NT2/D1 (cell line): ENCODE data around the gene MZT2B.
A peak's percentile ranks its signal among the peaks of the same experiment; 100 is the strongest.
"Not testable (repeated sequence)": the region's sequence is repeated elsewhere in the genome, so short reads cannot be mapped to it uniquely, and the experiment has no call there.

Source experiments
- DNase-seq: peaks from one replicate; pipeline ENCODE4 v3.0.0-alpha.2; 2011; ENCODE audit warnings: low read depth, low spot score
- H3K27me3 ChIP-seq: 2 replicates; pipeline ENCODE4 v1.6.0; 2011; ENCODE audit warnings: mild to moderate bottlenecking; ENCODE audit not compliant: insufficient read length, insufficient read depth
- H3K36me3 ChIP-seq: 2 replicates; pipeline ENCODE4 v1.6.1; 2011; ENCODE audit warnings: mild to moderate bottlenecking, low read length, mixed read lengths; ENCODE audit not compliant: insufficient read depth, insufficient read length
- H3K4me1 ChIP-seq: 2 replicates; pipeline ENCODE4 v1.5.1; 2011; ENCODE audit not compliant: insufficient read depth, insufficient read length
- H3K4me3 ChIP-seq: 2 replicates; pipeline ENCODE4 v1.5.1; 2011; ENCODE audit warnings: low read depth; ENCODE audit not compliant: insufficient read length
- H3K9ac ChIP-seq: 2 replicates; pipeline ENCODE4 v1.6.0; 2011; ENCODE audit warnings: low read depth; ENCODE audit not compliant: insufficient read length
- H3K9me3 ChIP-seq: 2 replicates; pipeline ENCODE4 v1.5.1; 2011; ENCODE audit warnings: mild to moderate bottlenecking, low read length; ENCODE audit not compliant: insufficient read depth
- SUZ12 ChIP-seq: IDR thresholded peaks from 2 replicates; pipeline ENCODE4 v1.6.1; 2011; ENCODE audit not compliant: insufficient read length, insufficient read depth; ENCODE audit errors: extremely low read depth
- YY1 ChIP-seq: IDR thresholded peaks from 2 replicates; pipeline ENCODE4 v1.6.1; 2011; ENCODE audit not compliant: insufficient read length, insufficient read depth
- ZNF274 ChIP-seq: IDR thresholded peaks from 2 replicates; pipeline ENCODE4 v1.6.1; 2011; ENCODE audit warnings: mild to moderate bottlenecking, low read depth, low read length

MZT2B gene

DNA sequence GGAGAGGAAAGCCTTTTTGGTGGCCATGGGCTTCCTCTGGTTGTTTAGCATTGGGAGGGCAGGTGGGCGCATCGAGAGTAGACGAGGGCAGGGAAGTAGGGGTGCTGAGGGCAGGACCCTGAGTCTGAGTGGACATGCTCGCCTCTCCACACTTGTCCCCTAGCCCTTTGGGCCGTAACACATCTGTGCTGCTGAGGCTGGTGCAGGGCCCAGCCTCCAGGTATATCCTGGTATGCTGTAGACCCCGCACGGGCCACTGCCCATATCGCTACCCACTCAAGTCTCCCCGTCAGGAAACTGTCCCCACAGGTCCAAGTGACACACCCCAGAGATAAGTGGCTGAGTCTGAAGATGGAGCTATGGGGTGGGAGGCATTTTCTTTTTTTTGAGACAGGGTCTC lies 23.4 kb upstream of the MZT2B start:
- no peak overlapping the region for H3K9ac ChIP-seq
- no peaks in the 10 kb centered on the region for H3K9me3 ChIP-seq
- no peaks in the 10 kb centered on the region for H3K27me3 ChIP-seq
- H3K4me1 ChIP-seq, result peaks cover 2% of the 10 kb centered on the region
- H3K4me3 ChIP-seq, result no peak overlapping the region
- peaks cover 73% of the 10 kb centered on the region for H3K36me3 ChIP-seq
- TF ChIP-seq YY1 (no peak), SUZ12 (no peak)
- DNase-seq, result no peak

DNA sequence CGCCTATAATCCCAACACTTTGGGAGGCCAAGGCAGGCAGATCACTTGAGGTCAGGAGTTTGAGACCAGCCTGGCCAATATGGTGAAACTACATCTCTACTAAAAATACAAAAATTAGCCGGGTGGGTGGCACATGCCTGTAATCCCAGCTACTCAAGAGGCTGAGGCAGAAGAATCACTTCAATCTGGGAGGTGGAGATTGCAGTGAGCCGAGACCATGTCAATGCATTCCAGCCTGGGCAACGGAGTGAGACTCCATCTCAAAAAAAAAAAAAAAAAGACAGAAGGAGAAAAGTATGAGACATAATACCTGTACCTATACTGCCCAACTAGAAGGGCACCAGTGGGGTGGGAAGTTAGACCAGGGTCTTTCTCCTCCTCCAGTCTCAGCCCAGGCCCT lies 22.7 kb upstream of the MZT2B start:
- not testable (repeated sequence) for H3K4me3 ChIP-seq, H3K27me3 ChIP-seq, DNase-seq, H3K4me1 ChIP-seq, H3K9ac ChIP-seq, H3K9me3 ChIP-seq
- peaks cover 73% of the 10 kb centered on the region for H3K36me3 ChIP-seq

DNA sequence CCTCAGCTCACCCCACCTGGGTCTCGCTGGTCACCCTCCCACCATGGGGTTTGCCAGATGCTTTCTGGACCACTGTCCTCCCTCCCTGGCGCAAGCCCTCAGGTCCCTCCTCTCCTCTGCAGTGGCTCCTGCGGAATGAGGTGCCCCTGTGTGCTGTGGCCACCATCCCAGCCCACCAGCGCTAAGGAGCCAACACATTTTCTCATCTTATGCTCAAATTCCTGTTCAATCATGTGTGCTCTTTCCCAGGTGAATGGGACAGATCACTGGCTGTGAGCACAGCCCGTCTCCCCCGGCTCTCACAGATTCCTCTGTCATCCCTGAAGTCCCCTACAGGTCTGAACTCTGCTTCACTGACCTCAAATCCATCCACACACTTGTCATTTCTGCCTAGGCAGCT lies 21.9 kb upstream of the MZT2B start:
- Histone ChIP-seq H3K9ac (no peak overlapping the region), H3K4me1 (peaks cover 2% of the 10 kb centered on the region), H3K36me3 (peaks cover 71% of the 10 kb centered on the region), H3K4me3 (no peak overlapping the region), H3K9me3 (no peaks in the 10 kb centered on the region), H3K27me3 (no peaks in the 10 kb centered on the region)
- TF ChIP-seq SUZ12 (no peak), ZNF274 (no peak), YY1 (no peak)
- DNase-seq, result no peak

DNA sequence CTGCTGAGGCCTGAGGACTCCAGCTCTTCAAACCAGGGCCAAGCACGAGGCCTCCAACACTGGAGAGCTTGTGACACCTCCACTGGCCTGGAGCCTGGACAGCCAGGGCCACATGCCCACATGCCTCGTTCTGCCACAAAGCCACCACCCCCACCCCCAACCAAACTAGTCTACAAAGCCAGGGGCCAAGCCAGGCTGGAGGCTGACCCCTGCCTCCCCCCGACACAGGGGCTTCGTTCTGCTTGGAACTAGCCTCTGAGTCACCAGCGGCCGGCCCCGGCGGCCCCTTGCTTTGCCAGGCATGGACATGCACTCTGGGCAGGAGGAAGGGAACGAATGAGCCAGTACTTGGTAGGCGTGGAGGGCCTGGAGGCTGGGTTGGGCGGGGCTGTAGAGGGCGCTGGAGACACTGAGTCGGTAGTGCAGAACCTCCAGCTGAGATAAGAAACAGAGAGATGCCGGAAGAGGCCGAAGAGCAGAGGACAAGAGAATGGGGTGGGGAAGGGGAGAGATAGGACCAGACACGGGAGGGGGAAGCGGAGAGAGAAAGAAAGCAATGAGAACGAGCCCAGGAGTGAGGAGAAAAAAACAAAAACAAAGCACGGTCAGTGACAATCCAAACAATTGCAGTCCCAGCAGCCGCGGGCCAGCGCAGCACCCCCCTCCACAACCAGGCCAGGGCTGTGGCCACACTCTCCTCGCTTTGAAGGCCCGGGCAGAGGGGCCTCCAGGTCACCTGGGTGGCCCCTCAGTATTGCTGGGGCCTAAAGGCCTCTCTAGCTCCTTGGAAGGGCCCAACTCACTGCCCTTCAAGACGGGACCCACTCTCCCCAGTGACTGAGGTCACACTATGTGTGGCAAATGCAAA lies 21.0 kb upstream of the MZT2B start:
- H3K9ac ChIP-seq, result peak overlapping the region; percentile 26
- H3K9me3 ChIP-seq, H3K4me3 ChIP-seq, DNase-seq, H3K4me1 ChIP-seq, H3K27me3 ChIP-seq: not testable (repeated sequence)
- H3K36me3 ChIP-seq, result peaks cover 71% of the 10 kb centered on the region

DNA sequence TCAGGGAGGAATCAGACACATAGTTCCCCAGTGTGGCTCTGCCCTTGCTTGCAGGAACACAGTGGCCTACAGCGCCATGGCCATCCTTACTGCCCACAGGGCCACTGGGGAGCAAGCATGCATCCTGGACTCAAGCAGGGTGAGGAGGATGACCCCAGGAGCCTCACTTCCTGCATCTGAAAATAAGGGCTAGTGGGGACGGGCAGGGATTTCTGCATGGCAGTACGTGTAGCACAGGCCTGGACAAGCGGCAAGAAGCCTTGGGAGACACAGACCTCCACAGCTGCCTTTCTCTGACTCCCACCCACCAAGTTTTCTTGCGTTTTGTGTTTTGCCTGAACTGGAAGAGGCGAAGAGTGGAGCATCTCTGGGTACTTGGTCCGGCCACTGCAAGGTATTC lies 19.6 kb upstream of the MZT2B start:
- not testable (repeated sequence) for H3K27me3 ChIP-seq, H3K9ac ChIP-seq, H3K9me3 ChIP-seq, H3K4me1 ChIP-seq, H3K4me3 ChIP-seq, DNase-seq
- peaks cover 72% of the 10 kb centered on the region for H3K36me3 ChIP-seq

DNA sequence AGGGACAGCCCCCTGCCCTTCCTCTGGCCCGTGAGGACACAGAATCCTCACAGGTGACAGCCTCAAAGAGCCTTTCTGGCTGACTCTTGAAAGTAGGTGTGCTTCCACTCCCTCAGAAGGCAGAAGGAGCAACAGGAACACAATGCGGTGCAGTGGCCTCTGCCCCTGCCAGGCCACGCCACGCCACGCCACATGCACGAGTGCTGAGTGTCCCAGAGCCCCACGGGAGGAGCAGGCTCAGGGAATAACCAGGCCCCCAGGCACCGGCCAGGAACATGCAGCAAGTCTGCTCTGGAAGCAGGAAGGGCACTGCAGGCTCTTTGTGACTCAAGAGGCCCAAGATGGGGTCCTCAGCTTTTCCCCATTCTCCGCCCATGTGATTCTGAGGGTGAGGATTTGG lies 19.1 kb upstream of the MZT2B start:
- Histone ChIP-seq H3K9me3 (no peaks in the 10 kb centered on the region), H3K27me3 (no peaks in the 10 kb centered on the region), H3K4me3 (no peak overlapping the region), H3K4me1 (no peaks in the 10 kb centered on the region), H3K9ac (no peak overlapping the region), H3K36me3 (peaks cover 75% of the 10 kb centered on the region)
- DNase-seq, result no peak
- no peak for TF ChIP-seq SUZ12
- TF ChIP-seq ZNF274, result no peak
- no peak for TF ChIP-seq YY1

DNA sequence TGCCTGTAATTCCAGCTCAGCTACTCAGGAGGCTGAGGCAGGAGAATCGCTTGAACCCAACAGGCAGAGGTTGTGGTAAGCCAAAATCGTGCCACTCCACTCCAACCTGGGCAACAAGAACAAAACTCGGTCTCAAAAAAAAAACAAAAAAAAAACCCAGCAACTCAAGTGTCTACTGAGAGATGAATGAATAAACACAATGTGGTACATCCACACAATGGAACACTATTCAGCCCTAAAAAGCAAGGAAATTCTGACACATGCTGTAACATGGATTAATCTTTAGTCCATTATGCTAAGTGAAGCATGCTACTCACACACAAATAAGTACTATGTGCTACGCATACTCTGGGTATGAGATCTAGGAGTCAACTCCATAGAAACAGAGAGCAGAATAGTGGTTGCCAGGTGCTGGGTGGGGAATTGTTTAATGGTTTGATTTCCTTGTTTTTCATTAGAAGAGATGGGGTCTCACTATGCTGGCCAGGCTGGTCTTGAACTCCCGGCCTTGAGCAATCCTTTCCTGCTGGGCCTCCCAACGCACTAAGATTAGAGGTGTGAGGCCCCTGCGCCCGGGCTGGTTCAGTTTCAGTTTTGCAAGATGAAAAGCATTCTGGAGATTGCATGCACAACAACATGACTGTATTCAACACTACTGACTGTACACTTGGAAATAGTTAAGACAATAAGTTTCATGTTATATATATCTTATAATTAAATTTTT lies 16.6 kb upstream of the MZT2B start:
- DNase-seq, result no peak
- H3K4me1 ChIP-seq, result no peaks in the 10 kb centered on the region
- H3K9ac ChIP-seq, result no peak overlapping the region
- peaks cover 80% of the 10 kb centered on the region for H3K36me3 ChIP-seq
- no peaks in the 10 kb centered on the region for H3K27me3 ChIP-seq
- TF ChIP-seq YY1, result no peak
- no peak for TF ChIP-seq ZNF274
- no peak for TF ChIP-seq SUZ12
- no peaks in the 10 kb centered on the region for H3K9me3 ChIP-seq
- H3K4me3 ChIP-seq, result no peak overlapping the region

DNA sequence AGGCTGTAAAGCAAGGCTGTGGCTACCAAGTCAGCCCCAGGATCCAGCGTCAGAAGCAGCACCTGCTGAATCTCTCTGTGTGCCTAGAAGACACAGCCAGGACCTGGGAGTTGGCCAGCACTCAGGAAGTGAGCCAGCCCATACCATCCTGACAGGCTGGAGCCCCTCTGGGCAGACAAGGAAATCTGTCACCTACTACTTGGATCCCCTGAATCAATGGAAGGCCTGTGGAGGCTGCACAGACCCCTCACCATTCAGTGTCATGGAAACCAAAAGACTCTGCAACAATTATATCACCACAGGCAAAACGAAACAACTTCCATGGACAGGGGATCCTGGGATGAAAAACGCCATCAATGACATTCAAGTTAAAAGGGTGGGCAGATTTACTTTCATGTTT lies 15.5 kb upstream of the MZT2B start:
- not testable (repeated sequence) for DNase-seq, H3K4me3 ChIP-seq, H3K27me3 ChIP-seq, H3K9ac ChIP-seq, H3K4me1 ChIP-seq, H3K9me3 ChIP-seq
- H3K36me3 ChIP-seq, result peaks cover 86% of the 10 kb centered on the region

DNA sequence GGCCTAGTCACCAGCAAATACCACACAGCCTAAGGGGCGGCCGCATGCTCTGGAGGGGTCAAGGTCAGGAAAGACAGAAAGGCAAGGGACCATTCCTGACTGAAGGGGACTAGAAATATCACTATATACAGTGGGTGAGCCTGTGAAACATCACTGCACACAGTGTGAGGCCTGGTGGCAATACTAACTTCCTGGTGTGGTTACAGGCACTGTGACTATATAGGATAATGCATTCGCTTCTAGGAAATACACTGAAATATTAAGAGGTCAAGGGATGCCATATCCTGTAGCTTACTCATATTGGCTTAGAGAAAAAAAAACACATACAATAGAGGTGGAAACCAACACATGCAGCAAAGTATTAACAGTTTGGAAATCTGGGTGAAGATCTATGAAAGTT lies 12.9 kb upstream of the MZT2B start:
- H3K9ac ChIP-seq, H3K4me1 ChIP-seq, H3K9me3 ChIP-seq, H3K4me3 ChIP-seq, DNase-seq, H3K27me3 ChIP-seq: not testable (repeated sequence)
- H3K36me3 ChIP-seq, result peaks cover 94% of the 10 kb centered on the region
